ENCODE results near the gene AGT. TPM values are rescaled to one million over a fixed set of nuclear protein-coding genes. Genes with fewer than 3 reads are reported as not detected.

Gene AGT
- total RNA-seq, 4 donors from 2014 or later, result 0.33 to 6.2 (median 2.9) TPM

GRCh38 chr1:230717251-230717650 is 3.3 kb upstream of the AGT start:
- TF ChIP-seq CTCF (IDR thresholded peaks at IDR 0.05; ENCODE audit: low read depth), result no peak

- TF ChIP-seq CTCF (IDR thresholded peaks at IDR 0.05; ENCODE audit: low read depth), result no peak
Measured at GRCh38 chr1:230715510-230715909, 1.6 kb upstream of the AGT start.

- no peak for TF ChIP-seq CTCF (IDR thresholded peaks at IDR 0.05; ENCODE audit: low read depth)
Measured at GRCh38 chr1:230713547-230713914, 391 bp downstream of the AGT start.

- TF ChIP-seq CTCF (IDR thresholded peaks at IDR 0.05; ENCODE audit: low read depth), result no peak
Measured at GRCh38 chr1:230713138-230713537, 784 bp downstream of the AGT start.

GRCh38 chr1:230712470-230712942 is 1.4 kb downstream of the AGT start:
- no peak for TF ChIP-seq CTCF (IDR thresholded peaks at IDR 0.05; ENCODE audit: low read depth)

GRCh38 chr1:230711245-230711644 is 2.7 kb downstream of the AGT start:
- TF ChIP-seq CTCF (IDR thresholded peaks at IDR 0.05; ENCODE audit: low read depth), result no peak

- no peak for TF ChIP-seq CTCF (IDR thresholded peaks at IDR 0.05; ENCODE audit: low read depth)
Measured at GRCh38 chr1:230710543-230710904, 3.4 kb downstream of the AGT start.

Measured in subcutaneous adipose tissue (tissue), 4 donors.